Astrocyte of the spinal cord (primary cell): ENCODE measurements around the gene CDK5.

ENCODE experiments used
- DNase-seq: peaks from one replicate; pipeline ENCODE4 v3.0.0; 2011; ENCODE audit warnings: low read depth, low spot score
- H3K4me3 ChIP-seq: 2 replicates; pipeline ENCODE4 v1.5.1; 2011; ENCODE audit warnings: low read depth, mild to moderate bottlenecking, low read length, moderate library complexity
- in situ Hi-C: cut with HindIII; loops from 2 replicates; pipeline ENCODE4 v1.10.0; 2017; ENCODE audit warnings: low sequenced_read_pairs
- TF ChIP-seq, protein P1 (sequence below): IDR thresholded peaks from 2 replicates; pipeline ENCODE4 v1.5.1; 2012; ENCODE audit warnings: low read depth, mild to moderate bottlenecking, low read length, inconsistent platforms

CDK5 gene

DNA sequence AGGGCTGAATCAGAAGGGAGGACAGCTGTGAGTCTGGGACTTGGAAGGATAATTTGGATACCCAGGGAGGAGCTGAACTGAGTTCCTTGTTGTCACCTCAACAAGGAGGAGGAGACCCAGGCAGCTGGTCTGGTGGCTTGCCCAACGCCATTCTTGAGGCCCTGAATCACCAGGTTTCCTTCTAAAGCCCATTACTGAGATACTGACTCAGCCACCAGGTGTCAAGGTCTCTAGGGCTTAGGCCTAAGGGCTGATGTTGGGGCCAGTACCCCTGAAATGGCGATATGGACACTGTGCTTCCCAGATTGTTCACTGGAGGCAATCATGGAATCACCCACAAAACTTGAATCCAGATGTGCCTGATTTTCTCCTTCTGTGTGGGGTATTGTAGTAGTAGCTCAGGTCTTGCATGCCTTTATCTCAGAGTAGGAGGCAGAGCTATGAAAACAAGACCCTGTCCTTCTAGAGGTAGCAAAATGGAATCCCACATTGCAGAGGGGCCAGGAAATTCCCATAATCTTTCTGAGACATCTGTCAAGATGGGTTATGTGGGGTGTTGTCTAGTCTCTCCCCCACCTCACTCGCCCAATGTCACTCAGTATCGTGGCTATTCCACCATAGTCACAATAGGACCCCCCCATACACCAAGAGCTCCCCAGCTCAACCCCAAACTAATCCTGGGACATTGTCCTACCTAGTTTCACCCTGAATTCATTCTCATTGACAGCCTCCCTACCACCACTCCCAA is 31.6 kb downstream of the CDK5 start:
- TF ChIP-seq, protein P1, sequence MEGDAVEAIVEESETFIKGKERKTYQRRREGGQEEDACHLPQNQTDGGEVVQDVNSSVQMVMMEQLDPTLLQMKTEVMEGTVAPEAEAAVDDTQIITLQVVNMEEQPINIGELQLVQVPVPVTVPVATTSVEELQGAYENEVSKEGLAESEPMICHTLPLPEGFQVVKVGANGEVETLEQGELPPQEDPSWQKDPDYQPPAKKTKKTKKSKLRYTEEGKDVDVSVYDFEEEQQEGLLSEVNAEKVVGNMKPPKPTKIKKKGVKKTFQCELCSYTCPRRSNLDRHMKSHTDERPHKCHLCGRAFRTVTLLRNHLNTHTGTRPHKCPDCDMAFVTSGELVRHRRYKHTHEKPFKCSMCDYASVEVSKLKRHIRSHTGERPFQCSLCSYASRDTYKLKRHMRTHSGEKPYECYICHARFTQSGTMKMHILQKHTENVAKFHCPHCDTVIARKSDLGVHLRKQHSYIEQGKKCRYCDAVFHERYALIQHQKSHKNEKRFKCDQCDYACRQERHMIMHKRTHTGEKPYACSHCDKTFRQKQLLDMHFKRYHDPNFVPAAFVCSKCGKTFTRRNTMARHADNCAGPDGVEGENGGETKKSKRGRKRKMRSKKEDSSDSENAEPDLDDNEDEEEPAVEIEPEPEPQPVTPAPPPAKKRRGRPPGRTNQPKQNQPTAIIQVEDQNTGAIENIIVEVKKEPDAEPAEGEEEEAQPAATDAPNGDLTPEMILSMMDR, result no peak
- no peak overlapping the region for H3K4me3 ChIP-seq
- peak; percentile 18 for DNase-seq
- in situ Hi-C loops, result no loop called here

DNA sequence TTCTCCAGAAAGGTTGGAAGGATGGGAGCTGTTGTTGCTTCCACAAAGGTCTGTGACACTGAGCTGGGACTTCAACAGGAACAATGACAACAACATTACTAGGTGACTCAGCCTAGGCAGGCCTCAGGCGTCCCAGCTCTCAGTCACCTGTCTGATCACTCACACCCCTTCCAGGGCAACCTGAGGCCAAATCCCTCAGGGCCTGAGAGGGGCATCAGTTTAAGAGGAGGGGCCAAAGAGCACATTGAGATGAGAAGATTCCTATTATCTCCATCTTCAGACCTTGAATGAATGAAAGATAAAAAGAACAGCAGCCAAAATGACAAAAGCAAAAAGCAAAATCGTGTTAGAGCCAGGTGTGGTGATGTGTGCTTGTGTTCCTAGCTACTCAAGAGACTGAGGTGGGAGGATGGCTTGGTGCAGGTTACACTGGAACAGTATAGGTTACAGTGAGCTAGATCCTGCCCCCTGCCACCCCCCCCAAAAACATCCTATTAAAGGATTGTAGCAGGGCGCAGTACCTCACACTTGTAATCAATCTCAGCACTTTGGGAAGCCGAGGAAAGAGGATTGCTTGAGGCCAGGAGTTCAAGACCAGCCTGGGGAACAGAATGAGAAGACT is 33.2 kb downstream of the CDK5 start, which contains the start of gene ATG9B:
TSS of gene ATG9B (minus strand) at position 60 of the 622 bp plus-strand sequence. CDS start 71 bp downstream, outside the sequence.
- no peak within 1 kb of the TSS for H3K4me3 ChIP-seq
- TF ChIP-seq, protein P1, result no peak
- DNase-seq, result no peak
- in situ Hi-C loops, result no loop called here

DNA sequence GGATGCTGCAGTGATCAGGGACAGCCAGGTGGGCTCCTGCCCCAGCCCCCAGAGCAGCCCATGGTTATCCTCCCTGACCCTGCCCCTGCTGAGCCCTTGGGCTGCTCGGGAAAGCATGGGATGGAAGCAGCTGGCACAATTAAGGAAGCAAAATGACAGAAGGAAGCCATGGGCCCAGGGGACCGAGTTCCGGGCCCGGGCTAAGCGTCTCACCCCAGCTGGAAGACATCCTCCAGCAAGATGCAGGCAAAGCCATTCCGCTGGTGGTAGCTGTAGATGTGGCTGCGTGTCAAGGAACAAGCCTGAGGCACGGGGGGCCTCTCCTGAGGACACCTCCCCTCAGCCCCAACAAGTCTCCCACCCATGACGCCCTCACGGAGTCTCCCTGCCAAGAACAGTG is 34.5 kb downstream of the CDK5 start:
- in situ Hi-C loops, result no loop called here
- no peak overlapping the region for H3K4me3 ChIP-seq
- DNase-seq, result no peak
- TF ChIP-seq, protein P1, result no peak

DNA sequence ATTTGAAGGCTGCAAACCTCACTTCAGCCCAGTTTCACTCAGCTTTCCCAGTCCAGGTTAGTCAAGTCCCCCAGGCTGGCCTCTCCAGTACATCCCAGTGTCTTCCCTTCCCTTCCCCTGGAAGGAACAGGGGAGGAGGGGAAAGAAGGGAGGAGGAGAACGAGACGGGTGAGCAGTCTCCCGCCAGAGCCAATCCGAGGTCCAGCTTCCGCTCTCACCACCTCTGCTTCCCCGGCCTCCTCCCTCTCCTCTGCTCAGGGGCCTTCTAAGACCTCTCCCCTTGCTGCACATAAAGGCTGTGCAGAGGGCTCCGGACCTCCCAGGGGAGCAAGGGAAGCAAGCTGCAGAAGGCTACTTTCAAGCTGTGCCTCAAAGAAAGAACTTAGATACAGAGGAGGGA is 37.5 kb downstream of the CDK5 start:
- DNase-seq, result no peak
- no peak overlapping the region for H3K4me3 ChIP-seq
- TF ChIP-seq, protein P1, result no peak
- in situ Hi-C loops, result no loop called here

DNA sequence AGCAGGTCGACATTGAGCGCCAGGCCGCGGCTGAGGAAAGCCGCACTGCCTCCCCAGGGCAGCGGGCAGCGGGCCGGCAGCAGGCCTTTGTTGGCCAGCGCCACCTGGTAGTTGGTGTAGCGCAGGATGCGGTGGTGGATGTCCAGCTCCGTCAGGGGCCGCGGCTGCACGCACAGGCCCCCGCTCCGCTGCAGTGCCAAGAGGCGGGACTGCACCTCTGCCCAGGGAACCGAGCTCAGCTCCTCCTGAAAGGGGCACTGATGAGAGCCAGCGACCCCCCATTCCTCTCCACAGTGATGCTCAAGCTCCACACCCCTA is 38.6 kb downstream of the CDK5 start:
- DNase-seq, result no peak
- no peak overlapping the region for H3K4me3 ChIP-seq
- in situ Hi-C loops, result no loop called here
- TF ChIP-seq, protein P1, result no peak

DNA sequence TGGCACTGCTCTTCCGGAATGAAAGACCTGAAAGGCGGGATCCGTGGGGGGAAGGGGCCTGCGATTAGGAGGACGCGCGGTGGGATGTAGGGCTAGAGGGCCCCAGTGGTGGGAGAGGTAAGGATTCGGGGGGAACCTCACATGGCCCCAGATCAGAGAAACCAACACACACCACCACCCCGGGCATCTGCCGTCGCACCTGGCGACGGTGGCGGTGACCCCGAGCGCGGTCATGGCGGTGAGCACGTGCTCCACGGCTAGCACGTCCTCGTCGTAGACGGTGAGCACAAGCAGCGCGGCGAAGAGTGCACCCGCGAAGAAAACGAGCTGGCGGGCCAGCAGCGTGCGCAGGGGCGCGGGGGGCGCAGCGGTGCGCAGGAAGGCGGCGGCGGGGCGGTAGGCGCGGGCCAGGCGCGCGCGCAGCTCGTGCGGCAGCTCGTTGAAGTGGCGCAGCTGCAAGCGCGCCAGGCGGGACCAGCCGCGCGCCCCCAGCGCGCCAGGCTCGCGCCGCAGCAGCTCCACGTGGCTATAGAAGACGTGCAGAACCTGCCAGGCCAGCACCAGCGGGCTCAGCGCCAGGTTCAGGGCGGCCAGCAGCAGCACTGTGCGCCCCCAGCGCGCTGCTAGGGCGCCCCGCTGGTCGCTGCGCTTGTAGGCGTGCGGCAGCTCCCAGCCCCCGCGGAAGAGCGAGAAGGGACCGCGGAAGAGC is 39.1 kb downstream of the CDK5 start:
- TF ChIP-seq, protein P1, result no peak
- in situ Hi-C loops, result no loop called here
- DNase-seq, result peak; percentile 22
- H3K4me3 ChIP-seq, result no peak overlapping the region
